HepG2 (cell line): Measurements from ENCODE around the gene EIF1. TPM values are rescaled to one million over a fixed set of nuclear protein-coding genes. Genes with fewer than 3 reads are reported as not detected.
A peak's percentile ranks its signal among the peaks of the same experiment; 100 is the strongest.

ENCODE experiments used
- ATF3 ChIP-seq: sonication (generic); formaldehyde crosslinking; IDR thresholded peaks from 2 replicates; pipeline ENCODE4 v1.4.0; 2020; ENCODE audit warnings: missing genetic modification reagents
- BORCS8-MEF2B ChIP-seq: sonication (generic); formaldehyde crosslinking; IDR thresholded peaks from 2 replicates; pipeline ENCODE4 v1.8.0; 2022; ENCODE audit warnings: mild to moderate bottlenecking, missing genetic modification reagents
- CCAR2 ChIP-seq: fragments of 200-400 bp; formaldehyde crosslinking; optimal IDR thresholded peaks from 2 replicates; pipeline ENCODE3; 2018; ENCODE audit warnings: low read depth, mild to moderate bottlenecking, low read length, moderate library complexity
- DPF2 ChIP-seq: sonication (generic); formaldehyde crosslinking; IDR thresholded peaks from 2 replicates; pipeline ENCODE4 v1.4.0; 2020; ENCODE audit warnings: mild to moderate bottlenecking, low read depth, missing genetic modification reagents, borderline replicate concordance
- EHMT2 ChIP-seq: fragments of 200-600 bp; sonication (generic); IDR thresholded peaks from 2 replicates; pipeline ENCODE4 v1.7.0; 2017; ENCODE audit warnings: antibody characterized with exemption, low read depth, low read length, borderline replicate concordance
- FLYWCH1 ChIP-seq: sonication (generic); formaldehyde crosslinking; IDR thresholded peaks from 2 replicates; pipeline ENCODE4 v1.8.1; 2023; ENCODE audit warnings: mild to moderate bottlenecking, missing genetic modification reagents
- HOXA5 ChIP-seq: sonication (generic); formaldehyde crosslinking; IDR thresholded peaks from 2 replicates; pipeline ENCODE4 v1.4.0; 2020; ENCODE audit warnings: missing genetic modification reagents
- MIER2 ChIP-seq: IDR thresholded peaks from 2 replicates; pipeline ENCODE4 v1.6.1; 2016; ENCODE audit warnings: missing biosample characterization, missing genetic modification reagents
- MNT ChIP-seq: fragments of 450-650 bp; IDR thresholded peaks from 2 replicates; pipeline ENCODE4 v1.6.1; 2016
- ZFP62 ChIP-seq: sonication (generic); formaldehyde crosslinking; IDR thresholded peaks from 2 replicates; pipeline ENCODE4 v1.4.0; 2020; ENCODE audit warnings: missing genetic modification reagents
- ZNF138 ChIP-seq: sonication (generic); formaldehyde crosslinking; IDR thresholded peaks from 2 replicates; pipeline ENCODE4 v1.5.0; 2020; ENCODE audit warnings: mild to moderate bottlenecking, low read depth, missing genetic modification reagents
- ZNF572 ChIP-seq: sonication (generic); formaldehyde crosslinking; IDR thresholded peaks from 2 replicates; pipeline ENCODE4 v1.5.1; 2020; ENCODE audit warnings: mild to moderate bottlenecking, missing genetic modification reagents
- ZNF609 ChIP-seq: sonication (generic); formaldehyde crosslinking; IDR thresholded peaks from 2 replicates; pipeline ENCODE4 v1.4.0; 2020; ENCODE audit warnings: mild to moderate bottlenecking, missing genetic modification reagents, borderline replicate concordance
- ZNF710 ChIP-seq: sonication (generic); formaldehyde crosslinking; IDR thresholded peaks from 2 replicates; pipeline ENCODE4 v1.5.0; 2020; ENCODE audit warnings: mild to moderate bottlenecking, missing genetic modification reagents, borderline replicate concordance
- ZSCAN20 ChIP-seq: sonication (generic); formaldehyde crosslinking; IDR thresholded peaks from 2 replicates; pipeline ENCODE4 v1.4.0; 2020; ENCODE audit warnings: missing genetic modification reagents, mild to moderate bottlenecking, borderline replicate concordance
- polyA plus RNA-seq, 8 experiments: library from polyadenylated mRNA; depleted of rRNA in 3 of 8; stranded (reverse) in 7 of 8; unstranded in 1 of 8; fragments of >200 nt; fragmentation: Illumina TruSeq in 4 of 8; extraction: Trizol in 4 of 8; gene quantifications; 2 replicates each; pipeline versions ENCODE4 v1.2.1 to v1.2.3, GENCODE V29; 2011 to 2016; ENCODE audit warnings: low read depth in 4 of 8, missing spikeins in 1 of 8, mixed read lengths in 1 of 8; ENCODE audit not compliant: insufficient read depth in 1 of 8
- total RNA-seq, 5 experiments: library from RNA; depleted of rRNA; stranded (reverse); fragments of >200 nt; fragmentation: Illumina TruSeq; extraction: Trizol; gene quantifications; 2 replicates each; pipeline ENCODE4 v1.2.3, GENCODE V29; 2016; ENCODE audit warnings: low read depth in 1 of 5

EIF1 gene
- total and polyA plus RNA-seq, 2 of the 13 experiments (the other 11 are each of a cell fraction or from before 2014, with no cell fraction given), result 147 to 517 TPM

GRCh38 chr17:41667280-41668041, 21.2 kb upstream of the EIF1 start (continued):
- TF ChIP-seq MNT, result no peak
- TF ChIP-seq ZNF710 (CRISPR knock-in tag), result no peak
- TF ChIP-seq MIER2 (CRISPR knock-in tag), result no peak
- no peak for TF ChIP-seq ZSCAN20 (CRISPR knock-in tag)
- peak; percentile 75; the same call in 1 of the 2 replicates for TF ChIP-seq ZNF572 (CRISPR knock-in tag)
- TF ChIP-seq CCAR2, result no peak
- TF ChIP-seq ZNF138 (CRISPR knock-in tag), result no peak
- TF ChIP-seq FLYWCH1, result no peak
- TF ChIP-seq ZFP62 (CRISPR knock-in tag), result no peak
- peak; percentile 65; the same call in 1 of the 2 replicates for TF ChIP-seq BORCS8-MEF2B (CRISPR knock-in tag)
- TF ChIP-seq HOXA5 (CRISPR knock-in tag), result 0 out of 2 replicates have a peak, but pooled peaks have one; percentile 43
- TF ChIP-seq ATF3 (CRISPR knock-in tag), result no peak
- TF ChIP-seq DPF2, result no peak
- no peak for TF ChIP-seq EHMT2
- no peak for TF ChIP-seq ZNF609 (CRISPR knock-in tag)
